GM19467 (cell line): ENCODE measurements around the gene RPN2.
"Not testable (repeated sequence)": the region's sequence is repeated elsewhere in the genome, so short reads cannot be mapped to it uniquely, and the experiment has no call there.

ENCODE experiments used
- ATAC-seq: cut with Tn5 transposase; IDR thresholded peaks from one replicate; pipeline ENCODE4 v1.9.1; 2021; ENCODE audit warnings: mild to moderate bottlenecking, moderate library complexity; ENCODE audit not compliant: unreplicated experiment

RPN2 gene

GRCh38 chr20:37178839-37179682 lies at the start of gene RPN2, which contains the start of gene MROH8:
Gene RPN2, plus strand, starts transcription at chr20:37179330. Its CDS starts 27 bp downstream, at chr20:37179357.
Gene MROH8, minus strand, starts transcription at chr20:37179548.
- ATAC-seq, result peak; percentile 86

- ATAC-seq, result no peak
These were observed 47.6 kb upstream of the RPN2 start for GRCh38 chr20:37131486-37131885.

GRCh38 chr20:37133952-37134351 lies 45.2 kb upstream of the RPN2 start:
- no peak for ATAC-seq

- ATAC-seq, result no peak
These were observed 41.6 kb upstream of the RPN2 start for GRCh38 chr20:37137547-37137946.

- no peak for ATAC-seq
These were observed 36.4 kb upstream of the RPN2 start for GRCh38 chr20:37142708-37143107.

GRCh38 chr20:37144856-37145404 lies 34.2 kb upstream of the RPN2 start:
- ATAC-seq, result no peak

GRCh38 chr20:37147250-37147649 lies 31.9 kb upstream of the RPN2 start:
- ATAC-seq, result no peak

- ATAC-seq, result not testable (repeated sequence)
These were observed 28.3 kb upstream of the RPN2 start for GRCh38 chr20:37150864-37151263.

GRCh38 chr20:37151529-37151928 lies 27.6 kb upstream of the RPN2 start:
- ATAC-seq, result no peak

- no peak for ATAC-seq
These were observed 26.8 kb upstream of the RPN2 start for GRCh38 chr20:37152284-37152683.

- ATAC-seq, result no peak
These were observed 24.3 kb upstream of the RPN2 start for GRCh38 chr20:37154684-37155298.

- ATAC-seq, result no peak
These were observed 23.1 kb upstream of the RPN2 start for GRCh38 chr20:37155987-37156386.

GRCh38 chr20:37158248-37158647 lies 20.9 kb upstream of the RPN2 start:
- no peak for ATAC-seq

- no peak for ATAC-seq
These were observed 18.4 kb upstream of the RPN2 start for GRCh38 chr20:37160683-37161082.

GRCh38 chr20:37161830-37162549 lies 17.1 kb upstream of the RPN2 start:
- no peak for ATAC-seq

- no peak for ATAC-seq
These were observed 16.5 kb upstream of the RPN2 start for GRCh38 chr20:37162646-37163045.

GRCh38 chr20:37163832-37164554 lies 15.1 kb upstream of the RPN2 start:
- ATAC-seq, result no peak

GRCh38 chr20:37165031-37165430 lies 14.1 kb upstream of the RPN2 start:
- ATAC-seq, result no peak

GRCh38 chr20:37166867-37167266 lies 12.3 kb upstream of the RPN2 start:
- ATAC-seq, result no peak

- ATAC-seq, result no peak
These were observed 6.3 kb upstream of the RPN2 start for GRCh38 chr20:37172836-37173235.
